ENCODE results near the gene AFAP1. TPM values are rescaled to one million over a fixed set of nuclear protein-coding genes. Genes with fewer than 3 reads are reported as not detected.

The AFAP1 gene
- total RNA-seq, 4 donors from 2014 or later, result 4.4 to 16.6 (median 10.7) TPM

GRCh38 chr4:7764466-7764865 lies 175.2 kb downstream of the AFAP1 start:
- WGBS, 2 donors, result 78 to 85% methylated on average over 4 to 5 of the region's 5 CpGs
- no peak for DNase-seq

GRCh38 chr4:7763788-7764187 lies 175.9 kb downstream of the AFAP1 start:
- no peak for TF ChIP-seq CTCF (IDR thresholded peaks at IDR 0.05)
- TF ChIP-seq POLR2A (IDR thresholded peaks at IDR 0.05), result no peak
- 59 to 69% methylated on average over 8 to 9 of the region's 10 CpGs for WGBS, 2 donors
- H3K9me3 ChIP-seq, result no peaks in the 10 kb centered on the region
- no peak overlapping the region for H3K4me3 ChIP-seq
- intact Hi-C loops (cut with DNase I), result no loop called here
- H3K4me1 ChIP-seq, result peaks cover 0 to 13% (median 0%) of the 10 kb centered on the region in 3 donors
- H3K36me3 ChIP-seq, result peaks cover 0 to 90% (median 6%) of the 10 kb centered on the region in 3 donors
- no peak overlapping the region for H3K27ac ChIP-seq
- DNase-seq, result no peak
- no peaks in the 10 kb centered on the region for H3K27me3 ChIP-seq

More at GRCh38 chr4:7764466-7764865, 175.2 kb downstream of the AFAP1 start:
- Histone ChIP-seq H3K4me1 (peaks cover 0 to 13% (median 0%) of the 10 kb centered on the region in 3 donors), H3K36me3 (peaks cover 0 to 97% (median 6%) of the 10 kb centered on the region in 3 donors), H3K4me3 (no peak overlapping the region), H3K9me3 (no peaks in the 10 kb centered on the region), H3K27ac (no peak overlapping the region), H3K27me3 (no peaks in the 10 kb centered on the region)
- intact Hi-C loops (cut with DNase I), result no loop called here
- TF ChIP-seq CTCF (IDR thresholded peaks at IDR 0.05) (no peak), POLR2A (IDR thresholded peaks at IDR 0.05) (no peak)

GRCh38 chr4:7763106-7763505 lies 176.6 kb downstream of the AFAP1 start:
- Histone ChIP-seq H3K36me3 (peaks cover 0 to 83% (median 6%) of the 10 kb centered on the region in 3 donors), H3K27ac (no peak overlapping the region), H3K9me3 (no peaks in the 10 kb centered on the region)

GRCh38 chr4:7762376-7763030 lies 177.2 kb downstream of the AFAP1 start:
- no peak for DNase-seq
- no peak overlapping the region for H3K4me3 ChIP-seq
- no peaks in the 10 kb centered on the region for H3K9me3 ChIP-seq
- no peaks in the 10 kb centered on the region for H3K27me3 ChIP-seq
- no peak for TF ChIP-seq POLR2A (IDR thresholded peaks at IDR 0.05)
- no peak for TF ChIP-seq CTCF (IDR thresholded peaks at IDR 0.05)
- intact Hi-C loops (cut with DNase I), result no loop called here
- 79 to 88% methylated on average over 8 to 13 of the region's 15 CpGs for WGBS, 2 donors
- peaks cover 0 to 25% (median 0%) of the 10 kb centered on the region in 3 donors for H3K4me1 ChIP-seq
- peak overlapping the region in 3 of 4 donors; percentile 31 to 51 (median 51) for H3K27ac ChIP-seq
- peaks cover 0 to 77% (median 3%) of the 10 kb centered on the region in 3 donors for H3K36me3 ChIP-seq

More at GRCh38 chr4:7763106-7763505, 176.6 kb downstream of the AFAP1 start:
- 83 to 89% methylated on average over 15 to 16 of the region's 16 CpGs for WGBS, 2 donors
- no peaks in the 10 kb centered on the region for H3K27me3 ChIP-seq
- DNase-seq, result no peak
- no peak for TF ChIP-seq POLR2A (IDR thresholded peaks at IDR 0.05)
- TF ChIP-seq CTCF (IDR thresholded peaks at IDR 0.05), result no peak
- peaks cover 0 to 19% (median 0%) of the 10 kb centered on the region in 3 donors for H3K4me1 ChIP-seq
- H3K4me3 ChIP-seq, result no peak overlapping the region
- intact Hi-C loops (cut with DNase I), result no loop called here

GRCh38 chr4:7761720-7762119 lies 177.9 kb downstream of the AFAP1 start:
- H3K27me3 ChIP-seq, result no peaks in the 10 kb centered on the region
- no peak overlapping the region for H3K4me3 ChIP-seq
- H3K27ac ChIP-seq, result peak overlapping the region in 3 of 4 donors; percentile 17 to 51 (median 51)
- DNase-seq, result no peak
- TF ChIP-seq CTCF (IDR thresholded peaks at IDR 0.05), result peak in 5 of 6 experiments; percentile 50 to 69 (median 64)
- no peak for TF ChIP-seq POLR2A (IDR thresholded peaks at IDR 0.05)
- no peaks in the 10 kb centered on the region for H3K9me3 ChIP-seq
- peaks cover 0 to 27% (median 0%) of the 10 kb centered on the region in 3 donors for H3K4me1 ChIP-seq
- intact Hi-C loops (cut with DNase I), result no loop called here
- WGBS, 2 donors, result 52 to 84% methylated on average over 2 to 5 of the region's 12 CpGs
- peaks cover 0 to 69% (median 0%) of the 10 kb centered on the region in 3 donors for H3K36me3 ChIP-seq

All from esophagus squamous epithelium (tissue), 5 donors.